Liver (tissue), 9 donors: Measurements from ENCODE around the gene SWI5. TPM values are rescaled to one million over a fixed set of nuclear protein-coding genes. Genes with fewer than 3 reads are reported as not detected.

Experiments
- DNase-seq: peaks from one replicate; pipeline ENCODE4 v3.0.0-alpha.2; 2017; ENCODE audit warnings: low spot score
- H3K27ac ChIP-seq, 2 donors: one replicate each; pipeline ENCODE4 v1.7.0; 2013; ENCODE audit warnings: inconsistent platforms in 2 of 2, low read length in 2 of 2, control low read depth in 1 of 2, low read depth in 1 of 2, mild to moderate bottlenecking in 1 of 2
- H3K27me3 ChIP-seq, 4 donors: one replicate each; pipeline versions ENCODE4 v1.6.1 to v1.7.0; 2013; ENCODE audit warnings: low read length in 3 of 4, inconsistent platforms in 1 of 4, mild to moderate bottlenecking in 1 of 4, moderate library complexity in 1 of 4; ENCODE audit not compliant: control insufficient read depth in 4 of 4, insufficient read depth in 4 of 4
- H3K36me3 ChIP-seq, 4 donors: one replicate each; pipeline versions ENCODE4 v1.6.1 to v1.7.0; 2013; ENCODE audit warnings: low read length in 3 of 4, mild to moderate bottlenecking in 3 of 4, low read depth in 1 of 4, moderate library complexity in 1 of 4; ENCODE audit not compliant: control insufficient read depth in 4 of 4, insufficient read depth in 3 of 4
- H3K4me1 ChIP-seq, 4 donors: one replicate each; pipeline versions ENCODE4 v1.6.1 to v1.7.0; 2013; ENCODE audit warnings: low read length in 3 of 4, mild to moderate bottlenecking in 3 of 4, moderate library complexity in 1 of 4; ENCODE audit not compliant: control insufficient read depth in 4 of 4, insufficient read depth in 4 of 4
- H3K4me3 ChIP-seq, 3 donors: one replicate each; pipeline versions ENCODE4 v1.6.1 to v1.7.0; 2013; ENCODE audit warnings: low read length in 3 of 3, control low read depth in 1 of 3, low read depth in 1 of 3, mild to moderate bottlenecking in 1 of 3
- H3K9ac ChIP-seq, 2 donors: one replicate each; pipeline ENCODE4 v1.7.0; 2013; ENCODE audit warnings: low read length in 2 of 2, mild to moderate bottlenecking in 2 of 2, moderate library complexity in 2 of 2, control low read depth in 1 of 2, low read depth in 1 of 2
- H3K9me3 ChIP-seq, 4 donors: one replicate each; pipeline versions ENCODE4 v1.6.1 to v1.7.0; 2013; ENCODE audit warnings: low read length in 3 of 4; ENCODE audit not compliant: control insufficient read depth in 4 of 4
- EGR1 ChIP-seq, 2 donors: IDR thresholded peaks; 2 replicates each; pipeline ENCODE4 v1.6.1; 2016 to 2018; ENCODE audit warnings: antibody characterized with exemption in 2 of 2, low read depth in 2 of 2
- FOXA2 ChIP-seq: IDR thresholded peaks from 2 replicates; pipeline ENCODE4 v1.6.1; 2016; ENCODE audit warnings: antibody characterized with exemption
- GABPA ChIP-seq, 2 donors: IDR thresholded peaks in 1 of 2; conservative IDR thresholded peaks in 1 of 2; 2 replicates each; pipeline ENCODE4 v1.6.1; 2016; ENCODE audit warnings: antibody characterized with exemption in 2 of 2, mild to moderate bottlenecking in 1 of 2, moderate library complexity in 1 of 2
- HNF4A ChIP-seq, 2 donors: conservative IDR thresholded peaks; 2 replicates each; pipeline ENCODE4 v1.6.1; 2016; ENCODE audit warnings: antibody characterized with exemption in 2 of 2, mild to moderate bottlenecking in 2 of 2
- RXRA ChIP-seq, 2 donors: IDR thresholded peaks; 2 replicates each; pipeline ENCODE4 v1.6.1; 2017 to 2018; ENCODE audit warnings: antibody characterized with exemption in 2 of 2, mild to moderate bottlenecking in 1 of 2
- SP1 ChIP-seq: IDR thresholded peaks from 2 replicates; pipeline ENCODE4 v1.6.1; 2018; ENCODE audit warnings: antibody characterized with exemption, mild to moderate bottlenecking
- TAF1 ChIP-seq: conservative IDR thresholded peaks from 2 replicates; pipeline ENCODE4 v1.6.1; 2016; ENCODE audit warnings: antibody characterized with exemption, mild to moderate bottlenecking
- WGBS: extraction: QIAGEN DNeasy Blood & Tissue Kit; methylation state at CpG from one replicate; pipeline ENCODE4 v1.1.7; 2013; 5-methylcytosine and 5-hydroxymethylcytosine counted together
- polyA plus RNA-seq, 2 donors: library from polyadenylated mRNA; stranded (reverse) in 1 of 2; unstranded in 1 of 2; fragments of 200-250 nt in 1 of 2; fragments of >200 nt in 1 of 2; fragmentation: Nextera tagmentation in 1 of 2; extraction: Ambion mirVana in 1 of 2; gene quantifications; one replicate each; pipeline versions ENCODE4 v1.2.1 to v1.2.3, GENCODE V29; 2013 to 2015
- total RNA-seq, 2 donors: library from RNA; depleted of rRNA; stranded (reverse); fragments of >200 nt; gene quantifications; one replicate each; pipeline ENCODE4 v1.2.3, GENCODE V29; 2014
- TF ChIP-seq, protein P1 (sequence below): IDR thresholded peaks from 2 replicates; pipeline ENCODE4 v1.6.1; 2016; ENCODE audit warnings: antibody characterized with exemption, mild to moderate bottlenecking
- TF ChIP-seq, protein P2 (sequence below): IDR thresholded peaks from 2 replicates; pipeline ENCODE4 v1.6.1; 2016; ENCODE audit warnings: antibody characterized with exemption
- TF ChIP-seq, protein P3 (sequence below): IDR thresholded peaks from 2 replicates; pipeline ENCODE4 v1.6.1; 2016; ENCODE audit warnings: antibody characterized with exemption
- TF ChIP-seq, protein P4 (sequence below): IDR thresholded peaks from 2 replicates; pipeline ENCODE4 v1.6.1; 2016; ENCODE audit warnings: antibody characterized with exemption
- donor health status: healthy.
- donor health status: healthy.
- donor health status: healthy.
- donor health status: healthy.
- donor health status: healthy.

The SWI5 gene
- total and polyA plus RNA-seq, 4 donors = 10.7 to 34.0 (median 16.2) TPM

DNA sequence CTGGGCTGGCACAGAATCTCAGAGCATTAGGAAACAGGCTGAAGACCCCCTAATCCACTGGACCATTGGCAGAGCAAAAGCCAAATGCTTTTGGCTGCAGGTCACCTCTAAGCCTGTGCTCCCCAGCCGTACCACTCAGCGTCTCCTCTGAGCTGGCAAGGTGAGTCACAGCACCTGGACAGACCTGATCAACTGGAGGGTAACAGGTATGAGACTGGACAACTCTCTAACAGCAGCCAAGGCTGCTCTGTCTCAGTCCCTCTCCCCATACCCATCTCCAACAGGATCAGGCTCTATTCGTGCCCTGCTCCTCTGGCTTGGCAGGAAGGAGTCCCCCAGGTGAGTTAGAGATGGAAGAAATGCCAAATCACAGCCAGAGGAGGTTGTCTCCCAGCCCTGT, 5.0 kb upstream of the SWI5 start:
- H3K36me3 ChIP-seq = peaks cover 10 to 40% (median 19%) of the 10 kb centered on the region in 4 donors
- no peak overlapping the region for H3K27ac ChIP-seq
- 93% methylated on average over 3 of the region's 3 CpGs for WGBS

DNA sequence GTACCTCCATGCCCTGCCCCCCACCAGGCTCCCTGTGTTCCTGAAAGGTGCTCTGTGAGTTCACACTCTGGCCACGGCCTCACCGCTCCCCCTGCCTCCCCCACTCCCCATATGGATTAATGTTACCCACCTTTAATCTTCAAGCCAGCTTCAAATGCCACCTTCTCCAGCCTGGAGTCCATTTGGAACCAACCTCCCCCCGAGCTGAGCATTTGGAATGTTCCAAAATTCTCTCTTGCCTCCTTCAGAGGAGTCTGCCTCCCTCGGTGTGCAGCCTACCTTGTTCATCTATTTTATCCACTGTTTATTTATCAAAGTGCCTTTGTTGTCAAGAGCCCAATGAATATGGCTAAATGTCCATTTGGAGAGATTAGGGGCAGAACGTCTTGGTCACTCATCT, 4.6 kb upstream of the SWI5 start:
- DNase-seq = no peak
- Histone ChIP-seq H3K27ac (no peak overlapping the region), H3K4me1 (peaks cover 7 to 15% (median 12%) of the 10 kb centered on the region in 4 donors), H3K36me3 (peaks cover 9 to 36% (median 17%) of the 10 kb centered on the region in 4 donors), H3K27me3 (no peaks in the 10 kb centered on the region), H3K9ac (no peak overlapping the region), H3K4me3 (no peak overlapping the region), H3K9me3 (no peaks in the 10 kb centered on the region)
- TF ChIP-seq EGR1 (IDR thresholded peaks at IDR 0.05; ENCODE audit: low read depth in 2 of 2) = no peak
- TF ChIP-seq TAF1 = no peak
- TF ChIP-seq, protein P1, sequence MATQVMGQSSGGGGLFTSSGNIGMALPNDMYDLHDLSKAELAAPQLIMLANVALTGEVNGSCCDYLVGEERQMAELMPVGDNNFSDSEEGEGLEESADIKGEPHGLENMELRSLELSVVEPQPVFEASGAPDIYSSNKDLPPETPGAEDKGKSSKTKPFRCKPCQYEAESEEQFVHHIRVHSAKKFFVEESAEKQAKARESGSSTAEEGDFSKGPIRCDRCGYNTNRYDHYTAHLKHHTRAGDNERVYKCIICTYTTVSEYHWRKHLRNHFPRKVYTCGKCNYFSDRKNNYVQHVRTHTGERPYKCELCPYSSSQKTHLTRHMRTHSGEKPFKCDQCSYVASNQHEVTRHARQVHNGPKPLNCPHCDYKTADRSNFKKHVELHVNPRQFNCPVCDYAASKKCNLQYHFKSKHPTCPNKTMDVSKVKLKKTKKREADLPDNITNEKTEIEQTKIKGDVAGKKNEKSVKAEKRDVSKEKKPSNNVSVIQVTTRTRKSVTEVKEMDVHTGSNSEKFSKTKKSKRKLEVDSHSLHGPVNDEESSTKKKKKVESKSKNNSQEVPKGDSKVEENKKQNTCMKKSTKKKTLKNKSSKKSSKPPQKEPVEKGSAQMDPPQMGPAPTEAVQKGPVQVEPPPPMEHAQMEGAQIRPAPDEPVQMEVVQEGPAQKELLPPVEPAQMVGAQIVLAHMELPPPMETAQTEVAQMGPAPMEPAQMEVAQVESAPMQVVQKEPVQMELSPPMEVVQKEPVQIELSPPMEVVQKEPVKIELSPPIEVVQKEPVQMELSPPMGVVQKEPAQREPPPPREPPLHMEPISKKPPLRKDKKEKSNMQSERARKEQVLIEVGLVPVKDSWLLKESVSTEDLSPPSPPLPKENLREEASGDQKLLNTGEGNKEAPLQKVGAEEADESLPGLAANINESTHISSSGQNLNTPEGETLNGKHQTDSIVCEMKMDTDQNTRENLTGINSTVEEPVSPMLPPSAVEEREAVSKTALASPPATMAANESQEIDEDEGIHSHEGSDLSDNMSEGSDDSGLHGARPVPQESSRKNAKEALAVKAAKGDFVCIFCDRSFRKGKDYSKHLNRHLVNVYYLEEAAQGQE = no peak
- TF ChIP-seq GABPA (IDR thresholded peaks at IDR 0.05 in 1 of 2, conservative IDR thresholded peaks at IDR 0.05 in 1 of 2) = no peak
- no peak for TF ChIP-seq SP1
- TF ChIP-seq FOXA2 = no peak
- WGBS = 92% methylated on average over 5 of the region's 5 CpGs

More for the DNA sequence above, 5.0 kb upstream of the SWI5 start:
- no peaks in the 10 kb centered on the region for H3K9me3 ChIP-seq
- no peaks in the 10 kb centered on the region for H3K27me3 ChIP-seq
- no peak overlapping the region for H3K4me3 ChIP-seq
- DNase-seq = no peak
- H3K9ac ChIP-seq = no peak overlapping the region
- no peak for TF ChIP-seq HNF4A (conservative IDR thresholded peaks at IDR 0.05)
- TF ChIP-seq, protein P2, sequence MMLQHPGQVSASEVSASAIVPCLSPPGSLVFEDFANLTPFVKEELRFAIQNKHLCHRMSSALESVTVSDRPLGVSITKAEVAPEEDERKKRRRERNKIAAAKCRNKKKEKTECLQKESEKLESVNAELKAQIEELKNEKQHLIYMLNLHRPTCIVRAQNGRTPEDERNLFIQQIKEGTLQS = no peak
- TF ChIP-seq, protein P3, sequence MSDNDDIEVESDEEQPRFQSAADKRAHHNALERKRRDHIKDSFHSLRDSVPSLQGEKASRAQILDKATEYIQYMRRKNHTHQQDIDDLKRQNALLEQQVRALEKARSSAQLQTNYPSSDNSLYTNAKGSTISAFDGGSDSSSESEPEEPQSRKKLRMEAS = no peak
- H3K4me1 ChIP-seq = peaks cover 7 to 11% (median 10%) of the 10 kb centered on the region in 4 donors

DNA sequence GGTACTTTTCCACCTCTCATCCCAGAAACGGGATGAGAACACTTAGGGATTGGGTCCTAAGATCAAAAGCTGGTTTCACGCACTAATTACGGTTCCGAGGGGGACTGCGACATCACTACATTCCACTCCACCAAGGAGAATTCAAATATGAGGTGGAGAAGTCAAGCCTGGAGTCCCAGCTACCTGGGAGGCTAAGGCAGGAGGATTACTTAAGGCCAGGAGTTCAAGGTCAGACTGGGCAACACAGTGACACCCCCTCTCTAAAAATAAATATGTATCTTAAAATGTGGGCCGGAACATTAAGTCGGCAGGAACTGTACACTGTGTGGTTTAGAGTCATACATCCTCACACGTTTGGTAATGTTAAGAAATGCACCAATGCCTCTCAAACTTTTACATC, 1.8 kb upstream of the SWI5 start:
- Histone ChIP-seq H3K4me3 (no peak overlapping the region), H3K9ac (no peak overlapping the region), H3K36me3 (peaks cover 3 to 12% (median 9%) of the 10 kb centered on the region in 4 donors), H3K27me3 (no peaks in the 10 kb centered on the region), H3K27ac (no peak overlapping the region), H3K4me1 (peaks cover 9 to 25% (median 21%) of the 10 kb centered on the region in 4 donors), H3K9me3 (no peaks in the 10 kb centered on the region)
- 71% methylated on average over 8 of the region's 8 CpGs for WGBS
- TF ChIP-seq, protein P3 = no peak
- TF ChIP-seq, protein P4, sequence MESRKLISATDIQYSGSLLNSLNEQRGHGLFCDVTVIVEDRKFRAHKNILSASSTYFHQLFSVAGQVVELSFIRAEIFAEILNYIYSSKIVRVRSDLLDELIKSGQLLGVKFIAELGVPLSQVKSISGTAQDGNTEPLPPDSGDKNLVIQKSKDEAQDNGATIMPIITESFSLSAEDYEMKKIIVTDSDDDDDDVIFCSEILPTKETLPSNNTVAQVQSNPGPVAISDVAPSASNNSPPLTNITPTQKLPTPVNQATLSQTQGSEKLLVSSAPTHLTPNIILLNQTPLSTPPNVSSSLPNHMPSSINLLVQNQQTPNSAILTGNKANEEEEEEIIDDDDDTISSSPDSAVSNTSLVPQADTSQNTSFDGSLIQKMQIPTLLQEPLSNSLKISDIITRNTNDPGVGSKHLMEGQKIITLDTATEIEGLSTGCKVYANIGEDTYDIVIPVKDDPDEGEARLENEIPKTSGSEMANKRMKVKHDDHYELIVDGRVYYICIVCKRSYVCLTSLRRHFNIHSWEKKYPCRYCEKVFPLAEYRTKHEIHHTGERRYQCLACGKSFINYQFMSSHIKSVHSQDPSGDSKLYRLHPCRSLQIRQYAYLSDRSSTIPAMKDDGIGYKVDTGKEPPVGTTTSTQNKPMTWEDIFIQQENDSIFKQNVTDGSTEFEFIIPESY = no peak
- no peak for TF ChIP-seq RXRA (IDR thresholded peaks at IDR 0.05)
- no peak for DNase-seq
